DND-41 (cell line): ENCODE measurements around the gene ABLIM1.

Source experiments
- ATAC-seq: fragments of 200-7000 bp; cut with Tn5 transposase; 3 replicates; pipeline ENCODE4 v1.9.1; 2021; ENCODE audit warnings: low read depth; ENCODE audit not compliant: insufficient read depth
- DNase-seq: peaks from one replicate; pipeline ENCODE4 v3.0.0-alpha.2; 2020
- H2AFZ ChIP-seq: 2 replicates; pipeline ENCODE4 v1.6.0; 2012; ENCODE audit warnings: low read depth, low read length
- H3K27ac ChIP-seq: 2 replicates; pipeline ENCODE4 v1.5.1; 2012; ENCODE audit warnings: low read length, inconsistent platforms
- H3K27me3 ChIP-seq: fragments of 200-600 bp; sonication (generic); 2 replicates; pipeline ENCODE4 v1.6.0; 2012; ENCODE audit warnings: low read length, mild to moderate bottlenecking, inconsistent platforms; ENCODE audit not compliant: insufficient read depth, poor library complexity
- H3K36me3 ChIP-seq: 2 replicates; pipeline ENCODE4 v1.5.1; 2012; ENCODE audit warnings: low read length, inconsistent platforms; ENCODE audit not compliant: insufficient read depth
- H3K4me1 ChIP-seq: 2 replicates; pipeline ENCODE4 v1.5.1; 2012; ENCODE audit warnings: mild to moderate bottlenecking, low read length; ENCODE audit not compliant: insufficient read depth
- H3K4me2 ChIP-seq: 2 replicates; pipeline ENCODE4 v1.6.0; 2012; ENCODE audit warnings: mild to moderate bottlenecking, moderate library complexity, low read length, inconsistent platforms; ENCODE audit not compliant: insufficient read depth
- H3K4me3 ChIP-seq, 2 experiments: fragments of 200-600 bp in 1 of 2; shearing (Covaris generic) in 1 of 2; 2 replicates each; pipeline ENCODE4 v1.5.1; 2012 to 2016; ENCODE audit warnings: inconsistent platforms in 2 of 2, low read length in 2 of 2, mild to moderate bottlenecking in 2 of 2, low read depth in 1 of 2, moderate library complexity in 1 of 2
- H3K79me2 ChIP-seq: 2 replicates; pipeline ENCODE4 v1.6.0; 2012; ENCODE audit warnings: low read length, inconsistent platforms; ENCODE audit not compliant: insufficient read depth
- H3K9ac ChIP-seq: 2 replicates; pipeline ENCODE4 v1.6.0; 2012; ENCODE audit warnings: low read depth, mild to moderate bottlenecking, inconsistent platforms, low read length, moderate library complexity
- H3K9me3 ChIP-seq: 2 replicates; pipeline ENCODE4 v1.5.1; 2012; ENCODE audit warnings: low read length, moderate library complexity, mild to moderate bottlenecking, inconsistent platforms; ENCODE audit not compliant: insufficient read depth, severe bottlenecking
- H4K20me1 ChIP-seq: 2 replicates; pipeline ENCODE4 v1.6.0; 2012; ENCODE audit warnings: low read length; ENCODE audit not compliant: insufficient read depth
- EZH2 ChIP-seq: IDR thresholded peaks from 3 replicates; pipeline ENCODE4 v1.6.1; 2012; ENCODE audit warnings: borderline replicate concordance, low read depth, mild to moderate bottlenecking, moderate library complexity, low read length, inconsistent platforms; ENCODE audit not compliant: severe bottlenecking
- TF ChIP-seq, protein P1 (sequence below): IDR thresholded peaks from 2 replicates; pipeline ENCODE4 v1.5.1; 2012; ENCODE audit warnings: borderline replicate concordance, low read length, moderate library complexity, mild to moderate bottlenecking; ENCODE audit not compliant: poor library complexity, severe bottlenecking; ENCODE audit errors: extremely low read depth

Gene ABLIM1

DNA sequence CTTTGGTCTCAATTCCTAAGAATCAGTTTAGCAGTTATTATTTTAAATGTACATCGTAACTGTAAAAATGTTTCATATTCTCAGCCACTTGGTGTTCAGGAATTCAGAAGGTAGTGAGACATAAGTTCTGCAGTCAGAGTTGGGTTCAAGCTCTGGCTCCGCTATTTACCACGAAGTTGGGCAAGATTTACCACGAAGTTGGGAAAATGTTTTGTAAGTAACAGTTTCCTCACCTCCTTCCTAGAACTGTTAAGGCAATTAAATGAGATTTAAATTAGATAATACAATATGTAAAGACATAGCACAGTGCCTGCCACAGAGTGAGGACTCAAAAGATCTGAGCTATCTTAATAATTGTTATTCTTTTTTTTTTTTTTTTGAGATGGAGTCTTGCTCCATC lies 16.3 kb upstream of the ABLIM1 start:
- H3K4me3 ChIP-seq: no peak overlapping the region
- no peaks in the 10 kb centered on the region for H4K20me1 ChIP-seq
- no peak overlapping the region for H3K4me2 ChIP-seq
- DNase-seq: no peak
- no peak for ATAC-seq
- no peak overlapping the region for H2AFZ ChIP-seq
- no peak overlapping the region for H3K27ac ChIP-seq
- TF ChIP-seq EZH2: no peak
- TF ChIP-seq, protein P1, sequence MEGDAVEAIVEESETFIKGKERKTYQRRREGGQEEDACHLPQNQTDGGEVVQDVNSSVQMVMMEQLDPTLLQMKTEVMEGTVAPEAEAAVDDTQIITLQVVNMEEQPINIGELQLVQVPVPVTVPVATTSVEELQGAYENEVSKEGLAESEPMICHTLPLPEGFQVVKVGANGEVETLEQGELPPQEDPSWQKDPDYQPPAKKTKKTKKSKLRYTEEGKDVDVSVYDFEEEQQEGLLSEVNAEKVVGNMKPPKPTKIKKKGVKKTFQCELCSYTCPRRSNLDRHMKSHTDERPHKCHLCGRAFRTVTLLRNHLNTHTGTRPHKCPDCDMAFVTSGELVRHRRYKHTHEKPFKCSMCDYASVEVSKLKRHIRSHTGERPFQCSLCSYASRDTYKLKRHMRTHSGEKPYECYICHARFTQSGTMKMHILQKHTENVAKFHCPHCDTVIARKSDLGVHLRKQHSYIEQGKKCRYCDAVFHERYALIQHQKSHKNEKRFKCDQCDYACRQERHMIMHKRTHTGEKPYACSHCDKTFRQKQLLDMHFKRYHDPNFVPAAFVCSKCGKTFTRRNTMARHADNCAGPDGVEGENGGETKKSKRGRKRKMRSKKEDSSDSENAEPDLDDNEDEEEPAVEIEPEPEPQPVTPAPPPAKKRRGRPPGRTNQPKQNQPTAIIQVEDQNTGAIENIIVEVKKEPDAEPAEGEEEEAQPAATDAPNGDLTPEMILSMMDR: no peak
- H3K27me3 ChIP-seq: no peaks in the 10 kb centered on the region
- no peaks in the 10 kb centered on the region for H3K79me2 ChIP-seq
- no peaks in the 10 kb centered on the region for H3K9me3 ChIP-seq
- no peaks in the 10 kb centered on the region for H3K4me1 ChIP-seq
- no peaks in the 10 kb centered on the region for H3K36me3 ChIP-seq
- no peak overlapping the region for H3K9ac ChIP-seq

DNA sequence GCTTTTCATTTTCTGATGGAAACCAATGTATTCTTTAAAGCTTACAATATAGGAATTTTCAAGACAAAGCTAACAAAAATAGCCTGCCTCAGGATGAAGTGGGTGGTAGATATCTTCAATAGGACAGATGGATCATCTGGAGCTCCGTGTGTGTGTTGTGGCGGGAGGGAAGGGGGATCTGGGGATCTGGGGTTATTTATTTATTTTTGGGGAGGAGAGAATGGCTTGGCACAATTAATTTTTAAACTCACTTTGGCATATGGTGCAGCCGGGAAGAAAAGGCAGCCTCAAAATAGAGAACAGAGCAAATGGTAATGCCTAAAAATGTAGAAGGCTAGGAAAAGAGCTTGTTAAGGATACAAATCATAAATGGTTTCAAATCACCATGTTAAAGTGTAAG lies 11.6 kb upstream of the ABLIM1 start:
- Histone ChIP-seq H3K4me3 (no peak overlapping the region), H3K27me3 (no peaks in the 10 kb centered on the region), H3K27ac (no peak overlapping the region), H3K36me3 (no peaks in the 10 kb centered on the region), H2AFZ (no peak overlapping the region), H3K9me3 (no peaks in the 10 kb centered on the region), H3K79me2 (no peaks in the 10 kb centered on the region), H4K20me1 (no peaks in the 10 kb centered on the region), H3K9ac (no peak overlapping the region), H3K4me2 (no peak overlapping the region), H3K4me1 (no peaks in the 10 kb centered on the region)
- TF ChIP-seq EZH2: no peak
- TF ChIP-seq, protein P1: no peak
- ATAC-seq (no peak), DNase-seq (no peak)

DNA sequence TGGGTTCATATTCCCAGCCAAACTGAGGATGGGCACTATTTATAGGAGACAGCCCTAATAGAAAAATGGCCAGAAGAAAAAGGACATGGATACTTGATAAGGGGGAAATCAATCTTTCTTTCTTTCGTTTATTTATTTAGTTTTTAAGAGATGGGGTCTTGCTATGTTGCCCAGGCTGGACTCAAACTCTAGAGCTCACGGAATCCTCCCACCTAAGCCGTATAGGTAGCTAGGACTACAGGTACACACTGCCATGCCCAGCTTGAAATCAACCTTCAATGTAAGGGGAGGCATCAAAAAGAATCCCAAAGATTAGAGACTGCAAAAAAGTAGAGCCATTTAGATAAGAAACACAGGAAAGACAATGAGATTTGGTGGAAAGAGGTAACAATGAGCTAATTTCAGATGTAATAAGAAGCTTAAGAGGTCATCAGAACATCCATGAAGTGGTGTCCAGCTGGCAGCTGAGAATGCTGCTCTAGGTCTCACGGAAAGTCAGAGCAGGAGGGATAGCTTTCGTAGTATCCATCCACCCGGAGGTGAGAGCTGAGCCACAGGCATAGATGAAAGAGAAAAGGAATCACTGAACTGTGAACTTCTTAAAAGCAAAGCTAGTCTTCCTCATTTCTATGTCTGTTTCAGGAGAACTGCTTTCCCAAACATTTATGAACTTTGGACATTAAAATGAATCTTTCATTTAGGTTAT lies 10.5 kb upstream of the ABLIM1 start:
- no peak overlapping the region for H2AFZ ChIP-seq
- no peaks in the 10 kb centered on the region for H4K20me1 ChIP-seq
- DNase-seq: no peak
- H3K4me2 ChIP-seq: no peak overlapping the region
- H3K79me2 ChIP-seq: no peaks in the 10 kb centered on the region
- H3K36me3 ChIP-seq: no peaks in the 10 kb centered on the region
- no peak for TF ChIP-seq EZH2
- TF ChIP-seq, protein P1: no peak
- no peak overlapping the region for H3K9ac ChIP-seq
- no peaks in the 10 kb centered on the region for H3K9me3 ChIP-seq
- no peak overlapping the region for H3K27ac ChIP-seq
- no peaks in the 10 kb centered on the region for H3K4me1 ChIP-seq
- ATAC-seq: no peak
- H3K27me3 ChIP-seq: no peaks in the 10 kb centered on the region
- H3K4me3 ChIP-seq: no peak overlapping the region
